Measurements from ENCODE around the gene IKZF3.

IKZF3 gene

GRCh38 chr17:39818358-39819000, 45.6 kb downstream of the IKZF3 start:
- in situ Hi-C loops (cut with MboI; ENCODE audit: low sequenced_read_pairs) = no loop called here

GRCh38 chr17:39816272-39816671, 47.8 kb downstream of the IKZF3 start:
- in situ Hi-C loops (cut with MboI; ENCODE audit: low sequenced_read_pairs) = no loop called here

GRCh38 chr17:39814497-39814896, 49.6 kb downstream of the IKZF3 start:
- in situ Hi-C loops (cut with MboI; ENCODE audit: low sequenced_read_pairs) = no loop called here

- in situ Hi-C loops (cut with MboI; ENCODE audit: low sequenced_read_pairs) = no loop called here
Measured at GRCh38 chr17:39813631-39814030, 50.5 kb downstream of the IKZF3 start.

- in situ Hi-C loops (cut with MboI; ENCODE audit: low sequenced_read_pairs) = no loop called here
Measured at GRCh38 chr17:39812466-39812865, 51.6 kb downstream of the IKZF3 start.

GRCh38 chr17:39810939-39811728, 53.0 kb downstream of the IKZF3 start:
- in situ Hi-C loops (cut with MboI; ENCODE audit: low sequenced_read_pairs) = no loop called here

GRCh38 chr17:39809221-39809620, 54.9 kb downstream of the IKZF3 start:
- in situ Hi-C loops (cut with MboI; ENCODE audit: low sequenced_read_pairs) = no loop called here

- in situ Hi-C loops (cut with MboI; ENCODE audit: low sequenced_read_pairs) = no loop called here
Measured at GRCh38 chr17:39808409-39808997, 55.6 kb downstream of the IKZF3 start.

- in situ Hi-C loops (cut with MboI; ENCODE audit: low sequenced_read_pairs) = no loop called here
Measured at GRCh38 chr17:39804839-39805238, 59.3 kb downstream of the IKZF3 start.

GRCh38 chr17:39801055-39801454, 63.1 kb downstream of the IKZF3 start:
- in situ Hi-C loops (cut with MboI; ENCODE audit: low sequenced_read_pairs) = no loop called here

- in situ Hi-C loops (cut with MboI; ENCODE audit: low sequenced_read_pairs) = no loop called here
Measured at GRCh38 chr17:39800540-39800939, 63.6 kb downstream of the IKZF3 start.

- in situ Hi-C loops (cut with MboI; ENCODE audit: low sequenced_read_pairs) = no loop called here
Measured at GRCh38 chr17:39799395-39799794, 64.7 kb downstream of the IKZF3 start.

GRCh38 chr17:39794249-39794970, 69.7 kb downstream of the IKZF3 start:
- in situ Hi-C loops (cut with MboI; ENCODE audit: low sequenced_read_pairs) = no loop called here

GRCh38 chr17:39793301-39793872, 70.7 kb downstream of the IKZF3 start:
- in situ Hi-C loops (cut with MboI; ENCODE audit: low sequenced_read_pairs) = no loop called here

- in situ Hi-C loops (cut with MboI; ENCODE audit: low sequenced_read_pairs) = no loop called here
Measured at GRCh38 chr17:39792526-39793221, 71.4 kb downstream of the IKZF3 start.

- in situ Hi-C loops (cut with MboI; ENCODE audit: low sequenced_read_pairs) = no loop called here
Measured at GRCh38 chr17:39791111-39791992, 72.8 kb downstream of the IKZF3 start.

- in situ Hi-C loops (cut with MboI; ENCODE audit: low sequenced_read_pairs) = no loop called here
Measured at GRCh38 chr17:39787743-39788484, 76.2 kb downstream of the IKZF3 start.

- in situ Hi-C loops (cut with MboI; ENCODE audit: low sequenced_read_pairs) = no loop called here
Measured at GRCh38 chr17:39787041-39787440, 77.1 kb downstream of the IKZF3 start.

GRCh38 chr17:39782980-39783379, 81.1 kb downstream of the IKZF3 start:
- in situ Hi-C loops (cut with MboI; ENCODE audit: low sequenced_read_pairs) = no loop called here

Measured in HL-60/S4 (cell line).